Measurements from ENCODE around the gene ADCK1. TPM values are rescaled to one million over a fixed set of nuclear protein-coding genes. Genes with fewer than 3 reads are reported as not detected.
A peak's percentile ranks its signal among the peaks of the same experiment; 100 is the strongest.

ADCK1 gene
- total and polyA plus RNA-seq, 9 of the 15 experiments (the other 6 are each of a cell fraction or from before 2014, with no cell fraction given): 2.8 to 8.9 (median 4.3) TPM

- TF ChIP-seq FUS (optimal IDR thresholded peaks at IDR 0.05; ENCODE audit: low read depth, low read length): no peak
- TF ChIP-seq ZNF324 (CRISPR knock-in tag; IDR thresholded peaks at IDR 0.05): no peak
- TF ChIP-seq ZNF146 (CRISPR knock-in tag; IDR thresholded peaks at IDR 0.05; ENCODE audit: unreplicated experiment): no peak
- peak; percentile 97 for TF ChIP-seq ZFX (CRISPR knock-in tag; IDR thresholded peaks at IDR 0.05)
- no peak for TF ChIP-seq ZNF449 (CRISPR knock-in tag; IDR thresholded peaks at IDR 0.05)
- TF ChIP-seq NCOR1 (IDR thresholded peaks at IDR 0.05): no peak
- TF ChIP-seq ZNF584 (CRISPR knock-in tag; IDR thresholded peaks at IDR 0.05; ENCODE audit: low read depth): no peak
- peak; percentile 88 for TF ChIP-seq PKNOX1 (IDR thresholded peaks at IDR 0.05)
- peak; percentile 59; the same call in 1 of the 2 replicates for TF ChIP-seq NKRF (IDR thresholded peaks at IDR 0.05; ENCODE audit: borderline replicate concordance)
- TF ChIP-seq NCOA2 (IDR thresholded peaks at IDR 0.05; ENCODE audit: partially characterized antibody in 2 of 2): no peak
- peak; percentile 70; the same call in 1 of the 2 replicates for TF ChIP-seq CTBP1 (IDR thresholded peaks at IDR 0.05; ENCODE audit: borderline replicate concordance)
- peak; percentile 80 for TF ChIP-seq ZNF511 (CRISPR knock-in tag; IDR thresholded peaks at IDR 0.05)
- TF ChIP-seq THRA (IDR thresholded peaks at IDR 0.05): no peak
- no peak for TF ChIP-seq EZH2 (IDR thresholded peaks at IDR 0.05; ENCODE audit: borderline replicate concordance, low read depth, low read length)
Observed at GRCh38 chr14:77760381-77761204, 39.3 kb upstream of the ADCK1 start, which contains the start of gene SNW1 (continued).

Measured in K562 (cell line).